BLaER1 treated with 17β-estradiol and CSF1 and Interleukin-3, amounts not matched to agents 10 nM and 100 nM (cell line): ENCODE results near the gene MMP15.

Experiments
- H3K27ac ChIP-seq, 11 experiments: shearing (Covaris generic); formaldehyde crosslinking; 2 replicates each; pipeline ENCODE4 v1.8.1; 2022
- H3K27me3 ChIP-seq, 11 experiments: shearing (Covaris generic); formaldehyde crosslinking; 2 replicates each; pipeline ENCODE4 v1.8.1; 2022
- H3K36me3 ChIP-seq, 11 experiments: shearing (Covaris generic); formaldehyde crosslinking; 2 replicates each; pipeline ENCODE4 v1.8.1; 2022
- H3K4me1 ChIP-seq, 10 experiments: shearing (Covaris generic); formaldehyde crosslinking; 2 replicates each; pipeline ENCODE4 v1.8.1; 2022
- H3K4me2 ChIP-seq, 11 experiments: shearing (Covaris generic); formaldehyde crosslinking; 2 replicates each; pipeline ENCODE4 v1.8.1; 2022
- H3K4me3 ChIP-seq, 10 experiments: shearing (Covaris generic); formaldehyde crosslinking; 2 replicates each; pipeline ENCODE4 v1.8.1; 2022
- H3K9ac ChIP-seq, 11 experiments: shearing (Covaris generic); formaldehyde crosslinking; 2 replicates each; pipeline ENCODE4 v1.8.1; 2022
- H3K9me3 ChIP-seq, 11 experiments: shearing (Covaris generic); formaldehyde crosslinking; replicated peaks in 1 of 11; 2 replicates each; pipeline ENCODE4 v1.8.1; 2022
- H4K20me1 ChIP-seq, 11 experiments: shearing (Covaris generic); formaldehyde crosslinking; 2 replicates each; pipeline ENCODE4 v1.8.1; 2022
- Cebpa-rat ChIP-seq, 11 experiments: shearing (Covaris generic); IDR thresholded peaks; 2 replicates each; pipeline ENCODE4 v1.8.1; 2022

Gene MMP15

GRCh38 chr16:57985204-57986181 lies 40.1 kb upstream of the MMP15 start:
- Histone ChIP-seq H3K27me3 (no peaks in the 10 kb centered on the region), H3K36me3 (no peaks in the 10 kb centered on the region), H3K9me3 (no peaks in the 10 kb centered on the region), H3K27ac (no peak overlapping the region; a peak in 2 of 22 replicates), H3K4me3 (peak overlapping the region; percentile 47 to 69 (median 58)), H3K4me2 (peak overlapping the region; percentile 50 to 93 (median 77)), H3K4me1 (peaks cover 5 to 13% (median 7%) of the 10 kb centered on the region in 10 experiments; a peak in 17 of 20 replicates), H4K20me1 (no peaks in the 10 kb centered on the region), H3K9ac (peak overlapping the region; percentile 40 to 64 (median 53); a peak in 15 of 22 replicates)
- no peak for TF ChIP-seq Cebpa-rat (IDR thresholded peaks at IDR 0.05)

GRCh38 chr16:57986196-57986595 lies 39.4 kb upstream of the MMP15 start:
- TF ChIP-seq Cebpa-rat (IDR thresholded peaks at IDR 0.05), result no peak
- Histone ChIP-seq H3K27ac (no peak overlapping the region), H3K9me3 (no peaks in the 10 kb centered on the region), H3K4me2 (no peak overlapping the region; a peak in 1 of 22 replicates), H3K9ac (no peak overlapping the region), H3K36me3 (no peaks in the 10 kb centered on the region), H4K20me1 (0 out of 22 replicates have a peak, but pooled peaks cover 0 to 3% (median 0%) of the 10 kb centered on the region in 11 experiments), H3K4me1 (peaks cover 5 to 13% (median 7%) of the 10 kb centered on the region in 10 experiments; a peak in 17 of 20 replicates), H3K27me3 (no peaks in the 10 kb centered on the region), H3K4me3 (no peak overlapping the region)

GRCh38 chr16:57987441-57988177 lies 37.9 kb upstream of the MMP15 start:
- Histone ChIP-seq H3K4me2 (no peak overlapping the region), H3K4me1 (peaks cover 5 to 13% (median 7%) of the 10 kb centered on the region in 10 experiments; a peak in 17 of 20 replicates), H4K20me1 (peaks cover 0 to 16% (median 0%) of the 10 kb centered on the region in 11 experiments; a peak in 5 of 22 replicates), H3K4me3 (no peak overlapping the region), H3K27me3 (no peaks in the 10 kb centered on the region), H3K27ac (no peak overlapping the region), H3K36me3 (peaks cover 0 to 3% (median 0%) of the 10 kb centered on the region in 11 experiments; a peak in 2 of 22 replicates), H3K9ac (no peak overlapping the region), H3K9me3 (no peaks in the 10 kb centered on the region)
- TF ChIP-seq Cebpa-rat (IDR thresholded peaks at IDR 0.05), result no peak; a peak in 1 of 22 replicates

GRCh38 chr16:57988929-57989328 lies 36.6 kb upstream of the MMP15 start:
- no peak overlapping the region for H3K27ac ChIP-seq

GRCh38 chr16:57991551-57992059 lies 33.9 kb upstream of the MMP15 start:
- Histone ChIP-seq H3K27me3 (no peaks in the 10 kb centered on the region), H3K27ac (no peak overlapping the region), H3K36me3 (peaks cover 17 to 38% (median 33%) of the 10 kb centered on the region in 11 experiments), H3K9me3 (no peaks in the 10 kb centered on the region), H3K4me2 (no peak overlapping the region), H3K4me3 (no peak overlapping the region), H3K4me1 (peaks cover 10 to 37% (median 21%) of the 10 kb centered on the region in 10 experiments), H4K20me1 (peaks cover 13 to 54% (median 34%) of the 10 kb centered on the region in 11 experiments; a peak in 18 of 22 replicates), H3K9ac (no peak overlapping the region)
- TF ChIP-seq Cebpa-rat (IDR thresholded peaks at IDR 0.05), result no peak

More at GRCh38 chr16:57988929-57989328, 36.6 kb upstream of the MMP15 start:
- no peak overlapping the region for H3K4me3 ChIP-seq
- no peak overlapping the region for H3K9ac ChIP-seq
- no peaks in the 10 kb centered on the region for H3K27me3 ChIP-seq
- no peaks in the 10 kb centered on the region for H3K9me3 ChIP-seq
- H3K4me2 ChIP-seq, result no peak overlapping the region
- H4K20me1 ChIP-seq, result peaks cover 0 to 29% (median 10%) of the 10 kb centered on the region in 11 experiments; a peak in 16 of 22 replicates
- H3K4me1 ChIP-seq, result peaks cover 7 to 20% (median 10%) of the 10 kb centered on the region in 10 experiments; a peak in 18 of 20 replicates
- H3K36me3 ChIP-seq, result peaks cover 0 to 16% (median 8%) of the 10 kb centered on the region in 11 experiments; a peak in 14 of 22 replicates
- TF ChIP-seq Cebpa-rat (IDR thresholded peaks at IDR 0.05), result no peak

GRCh38 chr16:57992084-57992483 lies 33.5 kb upstream of the MMP15 start:
- Histone ChIP-seq H4K20me1 (peaks cover 18 to 59% (median 39%) of the 10 kb centered on the region in 11 experiments; a peak in 20 of 22 replicates), H3K36me3 (peaks cover 21 to 43% (median 38%) of the 10 kb centered on the region in 11 experiments), H3K9me3 (no peaks in the 10 kb centered on the region), H3K4me2 (no peak overlapping the region), H3K4me3 (no peak overlapping the region), H3K4me1 (peaks cover 10 to 42% (median 21%) of the 10 kb centered on the region in 10 experiments), H3K27ac (no peak overlapping the region), H3K27me3 (no peaks in the 10 kb centered on the region), H3K9ac (no peak overlapping the region)
- no peak for TF ChIP-seq Cebpa-rat (IDR thresholded peaks at IDR 0.05)

GRCh38 chr16:57993438-57993837 lies 32.1 kb upstream of the MMP15 start:
- Histone ChIP-seq H3K27me3 (no peaks in the 10 kb centered on the region), H3K4me1 (peaks cover 17 to 56% (median 30%) of the 10 kb centered on the region in 10 experiments), H3K4me2 (peak overlapping the region in 3 of 11 experiments; percentile 71 to 97 (median 96); a peak in 4 of 22 replicates), H3K4me3 (no peak overlapping the region), H3K27ac (peak overlapping the region in 2 of 11 experiments; percentile 9 to 39; a peak in 2 of 22 replicates), H3K9ac (peak overlapping the region in 5 of 11 experiments; percentile 2 to 53 (median 24); a peak in 3 of 22 replicates), H4K20me1 (peaks cover 30 to 72% (median 53%) of the 10 kb centered on the region in 11 experiments; a peak in 21 of 22 replicates), H3K9me3 (no peaks in the 10 kb centered on the region), H3K36me3 (peaks cover 34 to 55% (median 51%) of the 10 kb centered on the region in 11 experiments)
- no peak for TF ChIP-seq Cebpa-rat (IDR thresholded peaks at IDR 0.05)

- Histone ChIP-seq H3K4me1 (peaks cover 22 to 60% (median 35%) of the 10 kb centered on the region in 10 experiments), H3K27me3 (no peaks in the 10 kb centered on the region), H4K20me1 (peaks cover 35 to 77% (median 57%) of the 10 kb centered on the region in 11 experiments; a peak in 21 of 22 replicates), H3K4me2 (peak overlapping the region in 4 of 11 experiments; percentile 71 to 97 (median 90); a peak in 9 of 22 replicates), H3K9ac (0 out of 22 replicates have a peak overlapping the region, but pooled peaks of 3 of the 11 experiments have one; percentile 2 to 53 (median 19)), H3K27ac (0 out of 22 replicates have a peak overlapping the region, but pooled peaks of 2 of the 11 experiments have one; percentile 20 to 27), H3K9me3 (no peaks in the 10 kb centered on the region), H3K36me3 (peaks cover 34 to 55% (median 51%) of the 10 kb centered on the region in 11 experiments), H3K4me3 (no peak overlapping the region)
- TF ChIP-seq Cebpa-rat (IDR thresholded peaks at IDR 0.05), result no peak
Observed at GRCh38 chr16:57993897-57994296, 31.7 kb upstream of the MMP15 start.
